Motor neuron (in vitro differentiated cells): ENCODE measurements around the gene ARRDC5. TPM values are rescaled to one million over a fixed set of nuclear protein-coding genes. Genes with fewer than 3 reads are reported as not detected.
"Not testable (repeated sequence)": the region's sequence is repeated elsewhere in the genome, so short reads cannot be mapped to it uniquely, and the experiment has no call there.

ENCODE experiments used
- ATAC-seq, 8 experiments: fragments of 200-7000 bp; cut with Tn5 transposase; replicated peaks in 6 of 8; 2 replicates each; pipeline ENCODE4 v1.8.0; 2021; ENCODE audit warnings: mild to moderate bottlenecking in 8 of 8, moderate library complexity in 8 of 8
- H3K27ac ChIP-seq, 2 donors: fragments of 250-450 bp; sonication (Bioruptor Pico); 2 replicates each; pipeline ENCODE4 v1.9.0; 2021; ENCODE audit warnings: antibody characterized with exemption in 2 of 2, mild to moderate bottlenecking in 2 of 2, moderate library complexity in 1 of 2
- H3K4me1 ChIP-seq, 2 donors: fragments of 250-450 bp; sonication (Bioruptor Pico); replicated peaks in 1 of 2; 2 replicates each; pipeline ENCODE4 v1.6.1; 2021; ENCODE audit warnings: antibody characterized with exemption in 2 of 2, mild to moderate bottlenecking in 2 of 2, moderate library complexity in 1 of 2
- H3K4me3 ChIP-seq, 5 donors: fragments of 250-450 bp; sonication (Bioruptor Pico); 2 replicates each; pipeline ENCODE4 v1.9.0; 2021; ENCODE audit warnings: antibody characterized with exemption in 5 of 5, mild to moderate bottlenecking in 5 of 5, moderate library complexity in 4 of 5
- WGBS, 10 experiments: fragments of 450-650 bp; shearing (Covaris generic); methylation state at CpG; one replicate each; pipeline ENCODE4 v1.0.0; 2022; 5-methylcytosine and 5-hydroxymethylcytosine counted together
- in situ Hi-C, 9 experiments: fragments of 400-800 bp; cut with MboI; loops; one replicate each; pipeline ENCODE4 v1.15.0; 2021; ENCODE audit warnings: low sequenced_read_pairs in 9 of 9, low pct_unique_long_range_greater_than_20kb in 2 of 9; ENCODE audit not compliant: unreplicated experiment in 9 of 9
- total RNA-seq, 8 experiments: library from RNA; unstranded; fragments of 300-600 nt; gene quantifications; 2 replicates each; pipeline versions ENCODE4 v1.2.3 to v1.2.4, GENCODE V29; 2022

ARRDC5 gene
- total RNA-seq, 8 experiments from 2014 or later = 0.22 to 0.33 TPM; not detected in 6

GRCh38 chr19:4853506-4853905 is 49.2 kb downstream of the ARRDC5 start:
- H3K27ac ChIP-seq, H3K4me1 ChIP-seq, H3K4me3 ChIP-seq, ATAC-seq, in situ Hi-C loops: not testable (repeated sequence)
- 60 to 100% (median 81%) methylated on average over 1 to 7 of the region's 8 CpGs for WGBS, 10 experiments

GRCh38 chr19:4852484-4852883 is 50.2 kb downstream of the ARRDC5 start:
- 80 to 100% (median 92%) methylated on average over 1 to 4 of the region's 6 CpGs; no CpG with 5 or more reads in 6 of the 10 experiments for WGBS, 10 experiments
- H3K4me1 ChIP-seq = no peaks in the 10 kb centered on the region
- ATAC-seq = peak in 1 of 8 experiments; percentile 11
- in situ Hi-C loops = no loop called here
- H3K4me3 ChIP-seq = no peak overlapping the region
- no peak overlapping the region for H3K27ac ChIP-seq

- WGBS, 10 experiments = 50 to 100% (median 68%) methylated on average over 1 to 15 of the region's 42 CpGs; no CpG with 5 or more reads in 5 of the 10 experiments
- H3K4me1 ChIP-seq = no peaks in the 10 kb centered on the region
- H3K4me3 ChIP-seq = no peak overlapping the region
- no peak overlapping the region for H3K27ac ChIP-seq
- ATAC-seq = peak; percentile 45 to 95 (median 78)
- in situ Hi-C loops = no loop called here
These were observed 51.0 kb downstream of the ARRDC5 start for GRCh38 chr19:4851551-4852290.

GRCh38 chr19:4849019-4849418 is 53.7 kb downstream of the ARRDC5 start:
- Histone ChIP-seq H3K4me3 (no peak overlapping the region), H3K27ac (no peak overlapping the region), H3K4me1 (no peaks in the 10 kb centered on the region)
- 80 to 100% (median 100%) methylated on average over 1 to 7 of the region's 7 CpGs; no CpG with 5 or more reads in 3 of the 10 experiments for WGBS, 10 experiments
- in situ Hi-C loops = no loop called here
- no peak for ATAC-seq

- WGBS, 10 experiments = 80 to 100% (median 93%) methylated on average over 1 to 11 of the region's 23 CpGs; no CpG with 5 or more reads in 7 of the 10 experiments
- H3K27ac ChIP-seq = no peak overlapping the region
- no peaks in the 10 kb centered on the region for H3K4me1 ChIP-seq
- H3K4me3 ChIP-seq = no peak overlapping the region
- in situ Hi-C loops = no loop called here
- ATAC-seq = no peak
These were observed 55.3 kb downstream of the ARRDC5 start for GRCh38 chr19:4847190-4847973.

GRCh38 chr19:4845975-4846374 is 56.7 kb downstream of the ARRDC5 start:
- 0 to 94% (median 30%) methylated on average over 1 to 6 of the region's 9 CpGs; no CpG with 5 or more reads in 6 of the 10 experiments for WGBS, 10 experiments
- not testable (repeated sequence) for ATAC-seq

GRCh38 chr19:4844348-4845179 is 58.1 kb downstream of the ARRDC5 start:
- no peak overlapping the region for H3K27ac ChIP-seq
- no peak overlapping the region for H3K4me3 ChIP-seq
- no peak for ATAC-seq
- H3K4me1 ChIP-seq = no peaks in the 10 kb centered on the region
- in situ Hi-C loops = no loop called here
- 26 to 91% (median 65%) methylated on average over 2 to 4 of the region's 10 CpGs; no CpG with 5 or more reads in 4 of the 10 experiments for WGBS, 10 experiments

More at GRCh38 chr19:4845975-4846374, 56.7 kb downstream of the ARRDC5 start:
- H3K4me3 ChIP-seq, H3K4me1 ChIP-seq, in situ Hi-C loops, H3K27ac ChIP-seq: not testable (repeated sequence)

GRCh38 chr19:4843647-4843965 is 59.1 kb downstream of the ARRDC5 start:
- no peak for ATAC-seq
- H3K4me1 ChIP-seq = no peaks in the 10 kb centered on the region
- in situ Hi-C loops = no loop called here
- H3K27ac ChIP-seq = no peak overlapping the region
- 80 to 100% (median 100%) methylated on average over 1 to 5 of the region's 6 CpGs; no CpG with 5 or more reads in 3 of the 10 experiments for WGBS, 10 experiments
- H3K4me3 ChIP-seq = no peak overlapping the region

Other genes starting within 250 kb of the ARRDC5 start
- 100 to 1,000 TPM in 1 of 8 experiments, 10 to 100 TPM in 7; 46.4 to 111 (median 69.0) TPM for gene MYDGF, start 232.6 kb downstream of the ARRDC5 start, total RNA-seq
- 10 to 100 TPM; 12.5 to 49.3 (median 21.2) TPM for gene DPP9, start 179.1 kb downstream of the ARRDC5 start, total RNA-seq
- gene FEM1A, start 111.2 kb downstream of the ARRDC5 start, total RNA-seq = 1 to 10 TPM; 1.6 to 5.3 (median 2.9) TPM
- gene TICAM1, start 71.2 kb downstream of the ARRDC5 start, total RNA-seq = 1 to 10 TPM in 3 of 8 experiments, under 1 TPM in 5; 0.11 to 7.0 (median 0.72) TPM
- gene PLIN3, start 35.2 kb downstream of the ARRDC5 start, total RNA-seq = 100 to 1,000 TPM in 1 of 8 experiments, 10 to 100 TPM in 4, 1 to 10 TPM in 3; 6.9 to 154 (median 22.1) TPM
- 10 to 100 TPM in 3 of 8 experiments, 1 to 10 TPM in 5; 1.4 to 62.9 (median 5.1) TPM for gene UHRF1, start 6.6 kb upstream of the ARRDC5 start, total RNA-seq
- gene KDM4B, start 66.2 kb upstream of the ARRDC5 start, total RNA-seq = 10 to 100 TPM; 15.7 to 48.0 (median 33.0) TPM